GM18858 (cell line): ENCODE data around the gene RSPH10B.
"Not testable (repeated sequence)": the region's sequence is repeated elsewhere in the genome, so short reads cannot be mapped to it uniquely, and the experiment has no call there.

Experiments
- ATAC-seq: cut with Tn5 transposase; IDR thresholded peaks from one replicate; pipeline ENCODE4 v1.9.1; 2021; ENCODE audit not compliant: unreplicated experiment

The RSPH10B gene

DNA sequence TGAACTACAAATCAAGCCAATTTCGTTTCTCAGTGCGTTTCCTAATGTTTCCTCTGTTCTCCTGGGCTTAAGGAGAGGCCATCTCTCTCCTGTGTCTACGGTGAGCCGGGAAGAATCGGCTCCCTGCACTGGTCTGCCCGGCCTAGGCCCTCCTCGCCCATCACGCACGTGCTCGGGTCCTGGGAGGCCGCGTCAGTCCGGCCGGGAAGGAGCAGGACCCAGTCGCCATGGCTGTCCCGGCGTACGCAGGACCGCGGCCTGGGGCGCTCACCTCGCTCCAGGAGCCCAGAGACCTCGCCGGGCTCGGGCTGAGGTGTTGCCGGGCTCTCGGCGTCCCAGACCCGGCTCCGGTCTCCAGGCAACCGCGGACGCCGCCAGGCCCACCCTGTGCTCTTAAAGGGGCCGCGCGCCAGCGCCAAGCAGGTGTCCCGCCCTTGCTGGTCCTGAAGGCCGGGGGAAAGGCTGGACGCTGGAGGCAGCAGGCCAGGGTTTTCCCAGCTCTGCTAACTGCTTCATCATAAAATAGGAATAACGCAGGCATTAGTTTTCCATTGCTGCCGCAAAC, at the start of gene RSPH10B:
TSS of gene RSPH10B (minus strand) at position 343 of the 565 bp plus-strand sequence. CDS start 3,573 bp downstream, outside the sequence.
- ATAC-seq: not testable (repeated sequence)

GRCh38 chr7:6016653-6016966, 46.1 kb upstream of the RSPH10B start:
- ATAC-seq: no peak

DNA sequence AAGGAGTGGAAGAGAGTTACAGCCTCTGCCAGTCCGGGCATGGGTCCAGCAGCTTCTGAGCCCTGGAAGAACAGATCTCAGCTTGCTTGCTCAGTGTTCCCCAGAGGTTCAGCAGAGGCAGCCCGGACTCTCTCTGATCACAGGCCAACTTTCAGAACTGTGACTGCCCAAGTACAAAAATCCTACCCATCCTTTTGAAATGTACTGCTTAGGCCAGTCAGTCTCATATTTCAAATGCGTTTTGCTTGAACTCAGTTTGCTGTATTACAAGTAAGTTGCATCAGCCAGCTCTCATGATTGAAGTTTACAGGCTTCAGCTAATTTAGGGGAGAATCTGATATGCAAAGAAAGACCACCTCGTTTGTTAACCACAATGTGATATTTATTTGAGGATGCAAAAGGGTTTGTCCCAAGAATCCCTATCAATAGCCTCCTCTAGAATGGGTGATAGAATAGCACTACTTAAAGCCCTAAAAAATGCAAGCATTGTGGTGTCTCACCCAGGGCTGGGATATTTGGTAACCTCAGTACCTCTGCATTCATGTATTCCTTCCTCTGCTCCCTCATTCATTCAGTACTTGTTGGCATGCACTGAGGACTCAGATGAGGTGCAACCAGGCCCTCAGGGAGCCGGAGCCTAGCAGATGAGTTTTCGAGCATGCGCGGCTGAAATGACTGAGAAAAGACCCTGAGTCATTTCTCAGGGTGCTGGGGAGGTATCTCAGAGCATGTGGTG, 45.6 kb upstream of the RSPH10B start:
- no peak for ATAC-seq

GRCh38 chr7:6012355-6013104, 42.0 kb upstream of the RSPH10B start:
- ATAC-seq: no peak

- no peak for ATAC-seq
These were observed 41.1 kb upstream of the RSPH10B start for GRCh38 chr7:6011541-6011940.

- ATAC-seq: not testable (repeated sequence)
These were observed 39.9 kb upstream of the RSPH10B start for GRCh38 chr7:6010370-6010769.

DNA sequence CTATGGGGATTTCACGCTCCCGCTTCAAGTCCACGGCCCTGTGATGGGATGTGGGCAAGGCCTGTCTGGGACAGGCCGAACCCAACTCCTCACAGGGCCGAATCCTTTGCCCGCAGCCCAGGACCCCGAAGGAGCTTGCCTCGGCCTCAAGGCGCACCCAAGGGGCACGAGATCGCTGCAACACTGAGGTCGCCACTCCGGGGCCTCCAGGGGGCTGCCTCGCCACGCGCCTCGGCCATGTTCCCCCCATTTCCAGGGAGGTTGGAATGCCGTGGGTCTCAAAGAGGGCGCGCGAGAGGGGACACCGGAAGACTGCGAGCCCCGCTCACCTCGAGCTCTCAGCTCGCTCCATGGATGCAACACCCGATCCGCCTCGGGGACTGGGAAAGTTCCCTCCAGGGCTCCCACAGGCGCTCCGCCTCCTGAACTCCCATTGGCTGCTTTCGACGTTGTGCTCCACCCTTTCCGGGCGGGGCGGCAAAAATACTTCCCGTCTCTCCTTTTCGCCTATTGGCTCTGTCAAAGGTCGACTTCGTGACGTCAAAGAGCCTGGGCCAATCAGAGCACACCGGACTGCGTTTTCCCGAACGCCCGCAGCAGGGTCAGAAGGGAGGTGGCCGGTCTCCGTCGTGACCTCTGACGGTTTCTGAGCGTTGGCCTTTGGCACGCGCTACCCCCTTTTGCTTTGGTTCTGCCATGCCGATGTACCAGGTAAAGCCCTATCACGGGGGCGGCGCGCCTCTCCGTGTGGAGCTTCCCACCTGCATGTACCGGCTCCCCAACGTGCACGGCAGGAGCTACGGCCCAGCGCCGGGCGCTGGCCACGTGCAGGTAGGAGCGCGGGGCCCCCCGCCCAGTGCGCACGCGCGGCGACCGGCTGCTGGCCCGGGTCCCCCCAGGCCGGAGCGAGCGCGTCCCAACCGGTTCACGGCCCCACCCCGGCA, 38.5 kb upstream of the RSPH10B start, which contains the start of the genes AIMP2 and PMS2:
TSS of gene AIMP2 (plus strand) at position 605 of the 944 bp plus-strand sequence. CDS start at position 697, 92 bp downstream.
TSS of gene PMS2 (minus strand) at position 382 of the 944 bp plus-strand sequence. CDS start at position 352, 30 bp downstream.
- peak; percentile 81 for ATAC-seq

DNA sequence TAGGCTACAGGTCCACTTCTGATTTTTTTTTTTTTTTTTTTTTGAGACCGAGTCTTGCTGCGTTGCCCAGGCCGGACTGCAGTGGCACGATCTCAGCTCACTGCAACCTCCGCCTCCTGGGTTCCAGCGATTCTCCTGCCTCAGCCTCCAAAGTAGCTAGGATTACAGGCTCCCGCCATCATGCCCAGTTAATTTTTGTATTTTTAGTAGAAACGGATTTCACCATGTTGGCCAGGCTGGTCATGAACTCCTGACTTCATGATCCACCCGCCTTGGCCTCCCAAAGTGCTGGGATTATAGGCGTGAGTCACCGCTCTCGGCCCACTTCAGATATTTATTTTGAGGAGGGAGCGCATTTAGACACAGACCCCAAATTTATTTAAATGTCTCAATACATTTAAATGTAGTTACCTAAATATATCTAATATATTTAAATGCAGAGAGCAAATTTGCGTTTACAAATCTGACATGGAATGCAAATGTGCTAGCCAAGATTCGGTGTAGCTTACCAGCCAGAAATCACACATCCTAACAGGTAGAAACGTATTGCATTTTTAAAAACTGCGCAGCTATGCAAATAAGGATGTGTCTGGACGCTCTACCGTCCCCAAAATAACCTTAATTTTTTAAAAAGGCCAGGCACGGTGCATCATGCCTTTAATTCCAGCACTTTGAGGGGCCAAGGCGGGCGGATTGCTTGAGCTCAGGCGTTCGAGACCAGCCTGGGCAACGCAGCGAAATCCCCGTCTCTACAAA, 37.5 kb upstream of the RSPH10B start:
- not testable (repeated sequence) for ATAC-seq

GRCh38 chr7:6007386-6007785, 36.9 kb upstream of the RSPH10B start:
- no peak for ATAC-seq

GRCh38 chr7:5997210-5997808, 26.8 kb upstream of the RSPH10B start:
- no peak for ATAC-seq

DNA sequence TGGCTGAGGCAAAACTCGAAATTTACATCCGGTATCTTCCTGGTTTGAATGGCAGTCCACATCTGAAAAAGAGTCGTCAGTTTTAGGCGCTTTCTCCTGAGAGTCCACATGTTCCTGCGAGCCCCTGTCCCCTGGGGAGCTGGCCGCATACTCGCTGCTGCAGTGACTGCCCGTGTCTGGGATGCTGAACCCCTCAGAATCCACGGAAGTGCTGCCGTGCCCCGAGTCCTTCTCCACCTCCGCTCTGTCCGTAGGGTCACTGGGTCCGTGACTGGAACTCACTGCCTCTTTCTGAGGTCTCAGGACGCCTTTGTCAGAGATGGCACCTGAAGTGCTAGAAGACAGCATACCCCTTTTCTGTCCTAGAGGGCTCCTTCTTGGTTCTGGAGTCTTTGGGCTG, 16.6 kb upstream of the RSPH10B start:
- ATAC-seq: not testable (repeated sequence)

GRCh38 chr7:5979680-5980314, 9.3 kb upstream of the RSPH10B start:
- ATAC-seq: not testable (repeated sequence)

DNA sequence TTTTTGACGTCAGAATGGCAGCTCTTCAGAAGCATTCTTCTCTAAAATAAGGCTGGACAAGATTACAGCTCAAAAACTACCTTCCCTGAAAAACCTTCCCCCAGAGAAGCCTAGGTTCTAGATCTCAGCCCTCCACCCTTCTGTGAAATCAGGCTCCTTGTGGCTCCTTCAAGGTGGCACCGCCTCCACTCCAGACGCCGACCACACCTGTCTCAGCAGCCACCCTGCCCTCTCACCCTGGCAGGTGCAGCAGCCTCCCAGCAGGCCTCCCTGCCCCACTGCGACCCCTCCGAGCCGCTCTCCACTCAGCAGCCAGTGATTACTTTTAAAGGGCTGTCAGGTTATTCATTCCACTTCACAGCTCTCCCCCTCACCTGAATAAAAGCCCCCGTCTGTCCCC, 3.1 kb upstream of the RSPH10B start:
- not testable (repeated sequence) for ATAC-seq

DNA sequence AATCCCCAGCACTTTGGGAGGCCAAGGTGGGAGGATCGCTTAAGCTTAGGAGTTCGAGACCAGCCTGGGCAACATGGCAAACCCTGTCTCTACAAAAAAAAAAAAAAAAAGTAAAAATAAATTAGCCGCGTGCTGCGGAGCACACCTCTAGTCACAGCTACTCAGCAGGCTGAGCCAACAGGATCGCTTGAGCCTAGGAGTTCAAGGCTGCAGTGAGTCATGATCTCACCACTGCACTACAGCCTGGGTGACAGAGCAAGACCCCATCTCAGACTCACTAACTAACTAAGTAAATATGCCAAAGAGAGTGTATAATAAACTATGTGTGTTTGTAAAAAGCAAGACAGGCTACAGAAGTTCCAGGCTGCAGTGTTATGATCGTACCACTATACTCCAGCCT, 6.7 kb downstream of the RSPH10B start:
- ATAC-seq: not testable (repeated sequence)

DNA sequence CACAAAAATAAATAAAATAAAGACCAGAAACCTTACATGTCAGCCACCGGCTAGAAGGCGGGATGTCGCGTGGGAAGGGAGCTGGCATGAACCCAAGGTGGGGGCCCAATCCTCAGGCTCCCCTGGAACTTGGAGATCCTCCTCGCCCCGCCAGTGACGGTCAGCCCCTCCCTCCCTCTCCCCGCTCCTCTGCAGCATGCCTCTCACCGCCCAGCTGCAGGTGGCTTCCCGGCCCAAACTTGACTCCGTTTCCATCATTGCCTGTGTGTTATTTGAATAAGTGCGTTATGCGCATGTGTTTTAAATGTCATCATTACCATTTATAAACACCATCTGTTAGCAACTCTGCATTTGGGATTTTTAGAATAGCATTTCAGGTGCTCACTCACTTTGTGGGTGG, 7.3 kb downstream of the RSPH10B start:
- not testable (repeated sequence) for ATAC-seq

- ATAC-seq: not testable (repeated sequence)
These were observed 35.5 kb downstream of the RSPH10B start for GRCh38 chr7:5934945-5935450.

DNA sequence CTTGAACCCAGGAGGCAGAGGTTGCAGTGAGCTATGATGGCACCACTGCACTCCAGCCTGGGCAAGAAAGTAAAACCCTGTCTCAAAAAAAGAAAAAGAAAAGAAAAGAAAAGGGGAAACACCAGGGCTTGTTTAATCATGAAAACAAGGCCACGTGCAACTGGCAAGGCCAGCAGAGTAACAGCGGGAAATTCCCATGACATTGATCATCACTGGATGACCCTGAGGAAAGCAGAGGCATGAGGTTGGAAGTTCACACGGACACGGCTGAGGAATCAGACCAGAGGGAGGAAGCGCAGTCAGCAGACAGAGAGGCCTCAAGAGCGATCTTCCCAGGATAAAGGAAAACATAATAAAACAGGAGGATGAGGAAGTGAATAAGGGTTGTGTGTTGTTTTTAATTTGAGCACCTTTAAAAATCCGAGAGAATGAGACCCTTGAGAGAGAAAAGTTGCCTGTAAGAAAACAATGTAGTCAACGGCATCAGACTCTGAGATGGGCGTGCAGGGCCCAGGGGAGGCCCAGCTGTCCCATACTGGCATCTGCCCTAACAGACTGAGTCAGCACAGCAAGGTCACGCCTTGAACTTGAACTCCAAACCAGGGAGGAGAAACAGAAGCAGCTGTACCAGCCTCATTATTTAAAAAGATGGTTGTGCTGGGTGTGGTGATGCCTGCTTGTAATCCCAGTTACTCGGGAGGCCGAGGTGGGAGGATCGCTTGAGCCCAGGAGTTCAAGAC, 38.4 kb downstream of the RSPH10B start:
- not testable (repeated sequence) for ATAC-seq

- not testable (repeated sequence) for ATAC-seq
These were observed 39.2 kb downstream of the RSPH10B start for GRCh38 chr7:5931250-5931649.
